Astrocyte of the spinal cord (primary cell): ENCODE measurements around the gene DYNC1I1.

Experiments used
- DNase-seq: peaks from one replicate; pipeline ENCODE4 v3.0.0; 2011; ENCODE audit warnings: low read depth, low spot score
- H3K4me3 ChIP-seq: 2 replicates; pipeline ENCODE4 v1.5.1; 2011; ENCODE audit warnings: low read depth, mild to moderate bottlenecking, low read length, moderate library complexity
- CTCF ChIP-seq: IDR thresholded peaks from 2 replicates; pipeline ENCODE4 v1.5.1; 2012; ENCODE audit warnings: low read depth, mild to moderate bottlenecking, low read length, inconsistent platforms
- in situ Hi-C: cut with HindIII; loops from 2 replicates; pipeline ENCODE4 v1.10.0; 2017; ENCODE audit warnings: low sequenced_read_pairs

The DYNC1I1 gene

DNA sequence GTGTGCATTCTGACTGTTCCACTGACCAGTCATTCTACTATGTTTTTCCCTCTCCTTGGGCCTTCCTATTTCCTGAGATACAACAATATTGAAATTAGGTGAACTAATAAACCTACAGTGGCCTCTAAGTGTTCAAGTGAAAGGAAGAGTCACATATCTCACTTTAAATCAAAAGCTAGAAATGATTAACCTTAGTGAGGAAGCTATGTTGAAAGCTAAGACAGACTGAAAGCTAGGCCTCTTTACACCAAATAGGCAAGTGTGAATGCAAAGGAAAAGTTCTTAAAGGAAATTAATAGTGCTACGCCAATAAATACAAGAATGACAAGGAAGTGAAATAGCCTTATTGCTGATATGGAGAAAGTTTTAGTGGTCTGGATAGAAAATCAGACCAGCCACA, 5.7 kb upstream of the DYNC1I1 start:
- DNase-seq, result no peak
- no peak overlapping the region for H3K4me3 ChIP-seq
- in situ Hi-C loops, result no loop called here
- no peak for TF ChIP-seq CTCF

DNA sequence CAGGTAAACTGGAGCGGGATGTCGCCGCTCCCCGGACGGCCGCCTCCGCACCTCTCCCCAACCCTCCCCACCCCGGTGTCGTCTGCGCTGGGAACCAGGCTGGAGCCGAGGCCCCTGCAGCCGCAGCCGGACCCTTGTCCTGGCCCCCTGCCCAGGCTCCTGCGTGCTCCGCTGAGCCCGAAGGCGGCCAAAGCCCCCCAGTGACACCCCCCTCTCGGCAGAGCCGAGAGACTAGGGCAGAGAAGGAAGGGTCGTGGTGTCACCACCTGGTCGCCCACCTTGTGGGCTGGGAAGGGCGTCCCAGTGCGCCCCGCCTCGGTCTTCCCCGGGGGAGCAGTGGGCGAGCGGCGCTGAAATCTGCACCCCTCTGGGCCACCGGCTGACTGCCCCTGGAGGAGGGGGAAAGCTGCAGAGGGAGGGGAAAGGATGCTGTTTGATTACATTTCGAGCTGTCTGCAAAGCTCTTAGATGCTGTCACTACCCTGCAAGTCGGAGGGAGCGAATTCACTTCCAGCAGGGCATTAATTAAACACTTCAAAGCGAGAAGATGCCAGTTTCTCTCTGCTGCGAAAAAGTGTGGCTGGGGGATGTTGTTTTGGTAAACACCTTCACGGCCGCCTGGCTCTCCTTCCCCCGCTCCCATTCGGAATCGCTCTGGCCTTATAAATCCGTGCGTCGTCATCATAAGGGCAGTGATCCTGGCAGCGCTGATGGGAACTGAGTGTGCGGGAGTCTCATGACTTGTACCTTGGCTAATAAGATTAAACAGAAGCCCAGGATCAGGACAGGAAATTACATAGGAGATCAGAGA, 622 bp downstream of the DYNC1I1 start:
- H3K4me3 ChIP-seq, result peak overlapping the region; percentile 54
- no peak for TF ChIP-seq CTCF
- DNase-seq, result peak; percentile 17
- in situ Hi-C loops, result no loop called here

- DNase-seq, result no peak
- in situ Hi-C loops, result no loop called here
- H3K4me3 ChIP-seq, result no peak overlapping the region
- TF ChIP-seq CTCF, result no peak
These were observed 4.3 kb downstream of the DYNC1I1 start for GRCh38 chr7:95776561-95777185.

- TF ChIP-seq CTCF, result no peak
- DNase-seq, result no peak
- no peak overlapping the region for H3K4me3 ChIP-seq
- in situ Hi-C loops, result no loop called here
These were observed 4.9 kb downstream of the DYNC1I1 start for GRCh38 chr7:95777269-95777668.

DNA sequence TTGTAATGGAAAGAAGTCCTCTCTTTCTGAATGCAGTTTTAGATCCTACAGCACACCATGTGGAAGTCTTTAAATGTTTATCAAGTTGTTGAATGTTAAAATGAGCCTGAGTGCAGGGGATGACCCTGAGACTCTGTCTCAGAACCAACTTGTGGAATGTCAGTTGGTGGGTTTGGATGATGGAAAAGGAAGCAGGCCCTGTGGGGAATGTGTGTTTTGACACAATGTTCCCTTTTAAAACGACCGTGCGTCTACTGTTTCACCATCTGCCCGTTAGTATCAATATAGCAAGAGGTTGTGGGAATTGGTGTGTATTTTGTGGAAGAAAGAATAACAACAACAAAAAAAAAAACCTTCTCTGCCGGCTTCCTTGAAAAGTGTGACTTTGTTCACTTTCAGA, 8.3 kb downstream of the DYNC1I1 start:
- no peak for TF ChIP-seq CTCF
- DNase-seq, result no peak
- in situ Hi-C loops, result no loop called here
- no peak overlapping the region for H3K4me3 ChIP-seq

DNA sequence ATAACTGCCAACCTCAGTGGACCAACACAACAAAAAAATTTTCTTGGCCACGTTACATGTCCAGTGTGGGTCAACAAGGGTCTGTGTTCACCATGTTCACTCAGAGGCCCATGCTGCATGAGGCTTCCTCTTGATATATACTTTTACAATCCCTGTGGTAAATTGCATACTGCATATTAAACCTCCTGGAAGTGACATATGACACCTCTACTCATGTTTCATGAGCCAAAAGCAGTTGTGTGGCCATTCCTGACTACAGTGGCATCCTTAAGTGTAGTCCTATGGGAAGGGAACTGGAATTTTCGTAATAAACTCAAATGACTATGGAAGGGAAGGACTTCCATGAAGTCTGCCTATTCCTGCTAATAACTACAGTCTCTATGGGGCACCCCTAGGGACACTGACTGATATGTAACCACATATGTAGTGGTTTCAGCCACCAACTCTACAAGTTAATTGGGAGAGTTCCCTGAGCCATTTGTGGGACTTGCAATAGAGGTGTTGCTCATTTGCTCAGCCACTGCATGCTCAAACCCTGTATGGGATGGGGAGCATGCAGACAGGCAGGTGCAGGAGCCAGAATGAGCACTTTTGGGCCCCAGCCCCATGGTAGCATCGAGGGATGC, 9.7 kb downstream of the DYNC1I1 start:
- in situ Hi-C loops, result no loop called here
- no peak overlapping the region for H3K4me3 ChIP-seq
- no peak for DNase-seq
- TF ChIP-seq CTCF, result no peak
